ENCODE data around the gene CFAP100. TPM values are rescaled to one million over a fixed set of nuclear protein-coding genes. Genes with fewer than 3 reads are reported as not detected.

Gene CFAP100
- total and polyA plus RNA-seq, 10 of the 15 experiments (the other 5 are each of a cell fraction or from before 2014, with no cell fraction given), result 0.04 to 0.27 TPM; not detected in 8

- TF ChIP-seq POLR2AphosphoS5 (IDR thresholded peaks at IDR 0.05; ENCODE audit: low read length) (no peak), GABPA (IDR thresholded peaks at IDR 0.05; ENCODE audit: low read depth) (no peak), SREBF2 (IDR thresholded peaks at IDR 0.05; ENCODE audit: low read length) (no peak), RBBP5 (conservative IDR thresholded peaks at IDR 0.05) (no peak), USF1 (IDR thresholded peaks at IDR 0.05; ENCODE audit: borderline replicate concordance, extremely low read length, insufficient read depth, low read depth, low read length) (no peak), POLR2AphosphoS2 (IDR thresholded peaks at IDR 0.05; ENCODE audit: low read depth, low read length) (no peak)
- TF ChIP-seq, protein P1, sequence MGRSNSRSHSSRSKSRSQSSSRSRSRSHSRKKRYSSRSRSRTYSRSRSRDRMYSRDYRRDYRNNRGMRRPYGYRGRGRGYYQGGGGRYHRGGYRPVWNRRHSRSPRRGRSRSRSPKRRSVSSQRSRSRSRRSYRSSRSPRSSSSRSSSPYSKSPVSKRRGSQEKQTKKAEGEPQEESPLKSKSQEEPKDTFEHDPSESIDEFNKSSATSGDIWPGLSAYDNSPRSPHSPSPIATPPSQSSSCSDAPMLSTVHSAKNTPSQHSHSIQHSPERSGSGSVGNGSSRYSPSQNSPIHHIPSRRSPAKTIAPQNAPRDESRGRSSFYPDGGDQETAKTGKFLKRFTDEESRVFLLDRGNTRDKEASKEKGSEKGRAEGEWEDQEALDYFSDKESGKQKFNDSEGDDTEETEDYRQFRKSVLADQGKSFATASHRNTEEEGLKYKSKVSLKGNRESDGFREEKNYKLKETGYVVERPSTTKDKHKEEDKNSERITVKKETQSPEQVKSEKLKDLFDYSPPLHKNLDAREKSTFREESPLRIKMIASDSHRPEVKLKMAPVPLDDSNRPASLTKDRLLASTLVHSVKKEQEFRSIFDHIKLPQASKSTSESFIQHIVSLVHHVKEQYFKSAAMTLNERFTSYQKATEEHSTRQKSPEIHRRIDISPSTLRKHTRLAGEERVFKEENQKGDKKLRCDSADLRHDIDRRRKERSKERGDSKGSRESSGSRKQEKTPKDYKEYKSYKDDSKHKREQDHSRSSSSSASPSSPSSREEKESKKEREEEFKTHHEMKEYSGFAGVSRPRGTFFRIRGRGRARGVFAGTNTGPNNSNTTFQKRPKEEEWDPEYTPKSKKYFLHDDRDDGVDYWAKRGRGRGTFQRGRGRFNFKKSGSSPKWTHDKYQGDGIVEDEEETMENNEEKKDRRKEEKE (IDR thresholded peaks at IDR 0.05), result no peak
Measured at GRCh38 chr3:126376444-126376843, 18.3 kb upstream of the CFAP100 start (continued).

DNA sequence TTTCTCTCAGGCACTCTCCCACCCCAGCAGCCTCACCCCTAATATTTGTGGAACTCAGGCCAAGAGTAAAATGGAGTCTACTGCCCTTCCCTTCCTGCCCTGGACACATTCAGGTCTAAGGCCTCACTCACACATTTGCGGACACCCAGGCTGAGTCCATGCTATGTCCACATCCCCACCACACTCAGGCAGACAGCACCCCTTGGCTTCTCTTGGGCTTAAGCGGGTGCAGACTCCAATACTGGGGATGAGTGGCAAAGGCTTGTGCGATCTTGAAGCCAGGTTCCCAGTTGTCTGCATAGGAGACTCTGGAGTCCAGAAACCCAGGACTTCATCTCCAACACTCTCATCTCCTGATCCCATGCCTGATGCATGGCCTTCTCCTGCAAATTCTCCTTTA is 17.5 kb upstream of the CFAP100 start:
- ChIA-PET POLR2A (no interaction called here), RAD21 (ENCODE audit: unreplicated experiment) (no interaction called here), CTCF (no interaction called here), SMC1A (ENCODE audit: uncharacterized antibody, unreplicated experiment) (no interaction called here)
- Histone ChIP-seq H3K4me1 (ENCODE audit: control insufficient read depth, insufficient read depth, low read length) (no peaks in the 10 kb centered on the region), H3K79me2 (ENCODE audit: control insufficient read depth, insufficient read depth, low read length) (no peaks in the 10 kb centered on the region), H4K20me1 (ENCODE audit: control insufficient read depth, insufficient read depth) (no peaks in the 10 kb centered on the region), H2AFZ (ENCODE audit: control insufficient read depth, low read depth, low read length) (no peak overlapping the region), H3K27me3 (replicated peaks in 1 of 2; ENCODE audit: control insufficient read depth in 2 of 2, insufficient read depth in 2 of 2, low read length in 1 of 2) (peaks cover 0 to 2% of the 10 kb centered on the region in 2 experiments; a peak in 3 of 4 replicates), H3K9ac (ENCODE audit: control insufficient read depth, insufficient read depth, low read length) (no peak overlapping the region), H3K9me3 (replicated peaks; ENCODE audit: control insufficient read depth, insufficient read depth, low read length) (no peaks in the 10 kb centered on the region), H3K27ac (ENCODE audit: control insufficient read depth, insufficient read depth) (no peak overlapping the region), H3K4me3 (no peak overlapping the region), H3K4me2 (ENCODE audit: control insufficient read depth, insufficient read depth) (no peak overlapping the region), H3K36me3 (ENCODE audit: control insufficient read depth in 2 of 2, insufficient read depth in 2 of 2, low read length in 1 of 2) (no peaks in the 10 kb centered on the region)
- ATAC-seq (no peak), FAIRE-seq (no peak), DNase-seq (ENCODE audit: low read depth, low spot score) (no peak)
- intact Hi-C loops (cut with micrococcal nuclease; ENCODE audit: unreplicated experiment), result no loop called here
- TF ChIP-seq PML (IDR thresholded peaks at IDR 0.05; ENCODE audit: low read length) (no peak), EED (IDR thresholded peaks at IDR 0.05; ENCODE audit: low read depth) (no peak)
- in situ Hi-C loops (cut with MboI), result loop anchor here (25.0 kb wide), 1 partner anchor 90 kb away; no protein-coding TSS in a partner anchor
- no TSS peak for BruUV-seq (replicated peaks)
- 61% methylated on average over 3 of the region's 3 CpGs for WGBS (ENCODE audit: insufficient coverage, insufficient replicate concordance, low lambda C conversion rate, missing lambda C conversion rate)

Data from GM12878 (cell line).